GM19239 (cell line): Measurements from ENCODE around the gene LYSET.
"Not testable (repeated sequence)": the region's sequence is repeated elsewhere in the genome, so short reads cannot be mapped to it uniquely, and the experiment has no call there.

ENCODE experiments used
- DNase-seq: peaks from one replicate; pipeline ENCODE4 v3.0.0; 2011; ENCODE audit warnings: low spot score; ENCODE audit not compliant: insufficient read length
- FAIRE-seq: peaks from 2 replicates; lab custom pipeline; 2011; peaks lifted over from hg19 to GRCh38; lab: Jason Lieb, UNC

LYSET gene

GRCh38 chr14:93184391-93185348, at the start of gene LYSET, which contains the start of gene MOAP1:
Gene LYSET, plus strand, starts transcription at chr14:93185317. Its CDS starts 89 bp downstream, at chr14:93185406.
Gene MOAP1, minus strand, starts transcription at chr14:93184897. Its CDS starts 655 bp downstream, at chr14:93184242.
- peak; percentile 92 for DNase-seq
- FAIRE-seq: peak; percentile 84

- FAIRE-seq (no peak), DNase-seq (no peak)
These were observed 49.7 kb upstream of the LYSET start for GRCh38 chr14:93135399-93135798.

- FAIRE-seq: no peak
These were observed 49.1 kb upstream of the LYSET start for GRCh38 chr14:93136009-93136408.

GRCh38 chr14:93136508-93136907, 48.6 kb upstream of the LYSET start:
- not testable (repeated sequence) for DNase-seq, FAIRE-seq

More at GRCh38 chr14:93136009-93136408, 49.1 kb upstream of the LYSET start:
- DNase-seq: no peak

GRCh38 chr14:93137864-93138263, 47.3 kb upstream of the LYSET start:
- DNase-seq: no peak

GRCh38 chr14:93142854-93143652, 42.1 kb upstream of the LYSET start:
- FAIRE-seq: no peak

More at GRCh38 chr14:93137864-93138263, 47.3 kb upstream of the LYSET start:
- FAIRE-seq: no peak

GRCh38 chr14:93146119-93146518, 39.0 kb upstream of the LYSET start:
- FAIRE-seq: peak; percentile 33

More at GRCh38 chr14:93142854-93143652, 42.1 kb upstream of the LYSET start:
- DNase-seq: no peak

GRCh38 chr14:93148979-93149378, 36.1 kb upstream of the LYSET start:
- FAIRE-seq (no peak), DNase-seq (no peak)

More at GRCh38 chr14:93146119-93146518, 39.0 kb upstream of the LYSET start:
- DNase-seq: no peak

- DNase-seq (no peak), FAIRE-seq (no peak)
These were observed 34.6 kb upstream of the LYSET start for GRCh38 chr14:93150227-93151208.

- no peak for FAIRE-seq
- no peak for DNase-seq
These were observed 32.0 kb upstream of the LYSET start for GRCh38 chr14:93153121-93153520.

- FAIRE-seq (no peak), DNase-seq (no peak)
These were observed 29.4 kb upstream of the LYSET start for GRCh38 chr14:93155667-93156066.

- FAIRE-seq (no peak), DNase-seq (no peak)
These were observed 28.3 kb upstream of the LYSET start for GRCh38 chr14:93156693-93157369.

- DNase-seq: not testable (repeated sequence)
These were observed 26.8 kb upstream of the LYSET start for GRCh38 chr14:93158349-93158748.

GRCh38 chr14:93159625-93160352, 25.3 kb upstream of the LYSET start:
- DNase-seq, FAIRE-seq: not testable (repeated sequence)

More at GRCh38 chr14:93158349-93158748, 26.8 kb upstream of the LYSET start:
- not testable (repeated sequence) for FAIRE-seq

GRCh38 chr14:93160353-93160801, 24.7 kb upstream of the LYSET start:
- DNase-seq (no peak), FAIRE-seq (peak; percentile 78)

- FAIRE-seq: no peak
- DNase-seq: no peak
These were observed 23.6 kb upstream of the LYSET start for GRCh38 chr14:93161411-93161940.

- FAIRE-seq (peak; percentile 51), DNase-seq (no peak)
These were observed 21.6 kb upstream of the LYSET start for GRCh38 chr14:93163564-93163963.
